ES-I3 (cell line): ENCODE data around the gene HBG2.

Source experiments
- H3K36me3 ChIP-seq: 2 replicates; pipeline ENCODE4 v1.6.1; 2013; ENCODE audit warnings: mild to moderate bottlenecking, low read length, control low read depth, moderate library complexity; ENCODE audit not compliant: insufficient read depth
- H3K4me1 ChIP-seq: 2 replicates; pipeline ENCODE4 v1.6.1; 2013; ENCODE audit warnings: mild to moderate bottlenecking, control low read depth, low read length; ENCODE audit not compliant: insufficient read depth
- H3K9ac ChIP-seq: 2 replicates; pipeline ENCODE4 v1.6.1; 2013; ENCODE audit warnings: low read depth, mild to moderate bottlenecking, low read length, moderate library complexity
- H3K9me3 ChIP-seq: 2 replicates; pipeline ENCODE4 v1.6.1; 2013; ENCODE audit warnings: mild to moderate bottlenecking, low read length, moderate library complexity; ENCODE audit not compliant: control insufficient read depth, insufficient read depth

The HBG2 gene

DNA sequence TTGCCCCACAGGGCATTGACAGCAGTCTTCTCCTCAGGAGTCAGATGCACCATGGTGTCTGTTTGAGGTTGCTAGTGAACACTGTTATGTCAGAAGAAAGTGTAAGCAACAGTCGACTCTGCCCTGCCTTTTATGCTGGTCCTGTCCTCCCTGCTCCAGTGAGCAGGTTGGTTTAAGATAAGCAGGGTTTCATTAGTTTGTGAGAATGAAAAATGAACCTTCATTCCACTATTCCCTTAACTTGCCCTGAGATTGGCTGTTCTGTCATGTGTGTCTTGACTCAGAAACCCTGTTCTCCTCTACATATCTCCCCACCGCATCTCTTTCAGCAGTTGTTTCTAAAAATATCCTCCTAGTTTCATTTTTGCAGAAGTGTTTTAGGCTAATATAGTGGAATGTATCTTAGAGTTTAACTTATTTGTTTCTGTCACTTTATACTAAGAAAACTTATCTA is 20.2 kb downstream of the HBG2 start, which contains the start of gene HBD:
HBD (minus strand) TSS at position 103 of the 454 bp plus-strand sequence; CDS start at position 53, 50 bp downstream.
- Histone ChIP-seq H3K4me1 (no peaks in the 10 kb centered on the region), H3K9ac (no peak within 1 kb of the TSS), H3K36me3 (no peaks in the 10 kb centered on the region), H3K9me3 (no peaks in the 10 kb centered on the region)

DNA sequence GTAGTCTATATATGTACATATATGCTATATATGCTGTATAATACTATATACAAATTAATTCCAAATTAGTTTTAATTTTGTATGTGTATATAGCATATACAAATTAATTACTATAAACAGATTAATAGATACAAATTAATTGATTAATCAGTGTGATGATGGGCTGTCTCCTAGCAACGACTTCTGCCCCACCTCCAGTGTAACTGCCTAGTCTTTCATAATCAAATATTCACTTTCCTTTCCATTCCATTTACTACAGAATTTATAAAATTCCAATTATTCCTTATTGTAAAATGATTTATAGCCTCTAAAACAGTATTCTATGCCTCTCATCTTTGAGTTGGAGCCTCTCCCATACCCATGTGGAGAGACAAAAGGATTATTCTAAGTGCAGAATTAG is 21.3 kb downstream of the HBG2 start:
- no peaks in the 10 kb centered on the region for H3K9me3 ChIP-seq
- H3K4me1 ChIP-seq = no peaks in the 10 kb centered on the region
- no peaks in the 10 kb centered on the region for H3K36me3 ChIP-seq
- H3K9ac ChIP-seq = no peak overlapping the region

- Histone ChIP-seq H3K9me3 (no peaks in the 10 kb centered on the region), H3K4me1 (no peaks in the 10 kb centered on the region), H3K9ac (no peak overlapping the region), H3K36me3 (no peaks in the 10 kb centered on the region)
Observed at GRCh38 chr11:5232821-5233220, 21.8 kb downstream of the HBG2 start.

GRCh38 chr11:5232176-5232575 is 22.4 kb downstream of the HBG2 start:
- Histone ChIP-seq H3K4me1 (no peaks in the 10 kb centered on the region), H3K9me3 (no peaks in the 10 kb centered on the region), H3K36me3 (no peaks in the 10 kb centered on the region), H3K9ac (no peak overlapping the region)

- H3K9me3 ChIP-seq = no peaks in the 10 kb centered on the region
- no peaks in the 10 kb centered on the region for H3K4me1 ChIP-seq
- H3K36me3 ChIP-seq = no peaks in the 10 kb centered on the region
- no peak overlapping the region for H3K9ac ChIP-seq
Observed at GRCh38 chr11:5231111-5231510, 23.5 kb downstream of the HBG2 start.

GRCh38 chr11:5230266-5230665 is 24.3 kb downstream of the HBG2 start:
- H3K4me1 ChIP-seq = no peaks in the 10 kb centered on the region
- H3K36me3 ChIP-seq = no peaks in the 10 kb centered on the region
- no peaks in the 10 kb centered on the region for H3K9me3 ChIP-seq
- no peak overlapping the region for H3K9ac ChIP-seq

DNA sequence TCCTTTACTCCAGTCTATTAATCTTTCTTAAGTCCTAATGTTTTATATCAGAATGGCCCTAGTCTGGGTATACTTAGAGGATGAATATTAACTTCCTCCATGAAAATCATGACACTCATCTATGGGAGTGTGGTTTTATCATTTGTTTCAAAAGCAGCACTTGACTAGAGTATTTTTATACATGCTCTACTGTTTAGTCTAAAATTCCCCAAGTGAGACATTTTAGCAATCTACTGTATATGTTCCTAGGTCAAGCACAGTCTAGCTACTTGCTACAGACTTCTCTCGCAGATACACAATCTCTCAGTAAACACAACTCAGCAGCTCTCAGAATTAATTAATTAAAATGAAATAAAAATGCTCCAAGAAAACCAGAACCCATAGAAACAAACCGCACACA is 24.8 kb downstream of the HBG2 start:
- Histone ChIP-seq H3K4me1 (no peaks in the 10 kb centered on the region), H3K36me3 (no peaks in the 10 kb centered on the region), H3K9ac (no peak overlapping the region), H3K9me3 (no peaks in the 10 kb centered on the region)

GRCh38 chr11:5229356-5229755 is 25.2 kb downstream of the HBG2 start:
- H3K9me3 ChIP-seq = no peaks in the 10 kb centered on the region
- no peak overlapping the region for H3K9ac ChIP-seq
- no peaks in the 10 kb centered on the region for H3K4me1 ChIP-seq
- H3K36me3 ChIP-seq = no peaks in the 10 kb centered on the region

- H3K4me1 ChIP-seq = no peaks in the 10 kb centered on the region
- H3K9ac ChIP-seq = no peak overlapping the region
- H3K9me3 ChIP-seq = no peaks in the 10 kb centered on the region
- H3K36me3 ChIP-seq = no peaks in the 10 kb centered on the region
Observed at GRCh38 chr11:5228124-5228523, 26.5 kb downstream of the HBG2 start.

GRCh38 chr11:5227681-5228080 is 26.9 kb downstream of the HBG2 start:
- Histone ChIP-seq H3K9ac (no peak overlapping the region), H3K9me3 (no peaks in the 10 kb centered on the region), H3K36me3 (no peaks in the 10 kb centered on the region), H3K4me1 (no peaks in the 10 kb centered on the region)

GRCh38 chr11:5226732-5227310 is 27.8 kb downstream of the HBG2 start, which contains the start of gene HBB:
Gene HBB (minus strand): TSS chr11:5227071. CDS start chr11:5227021, 50 bp downstream.
- Histone ChIP-seq H3K36me3 (no peaks in the 10 kb centered on the region), H3K9me3 (no peaks in the 10 kb centered on the region), H3K4me1 (no peaks in the 10 kb centered on the region), H3K9ac (no peak within 1 kb of the TSS)

DNA sequence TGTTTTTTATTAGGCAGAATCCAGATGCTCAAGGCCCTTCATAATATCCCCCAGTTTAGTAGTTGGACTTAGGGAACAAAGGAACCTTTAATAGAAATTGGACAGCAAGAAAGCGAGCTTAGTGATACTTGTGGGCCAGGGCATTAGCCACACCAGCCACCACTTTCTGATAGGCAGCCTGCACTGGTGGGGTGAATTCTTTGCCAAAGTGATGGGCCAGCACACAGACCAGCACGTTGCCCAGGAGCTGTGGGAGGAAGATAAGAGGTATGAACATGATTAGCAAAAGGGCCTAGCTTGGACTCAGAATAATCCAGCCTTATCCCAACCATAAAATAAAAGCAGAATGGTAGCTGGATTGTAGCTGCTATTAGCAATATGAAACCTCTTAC is 29.1 kb downstream of the HBG2 start:
- Histone ChIP-seq H3K4me1 (no peaks in the 10 kb centered on the region), H3K9me3 (no peaks in the 10 kb centered on the region; the same call in 1 of the 2 replicates), H3K36me3 (no peaks in the 10 kb centered on the region), H3K9ac (no peak overlapping the region)

- no peaks in the 10 kb centered on the region; the same call in 1 of the 2 replicates for H3K9me3 ChIP-seq
- no peak overlapping the region for H3K9ac ChIP-seq
- H3K36me3 ChIP-seq = no peaks in the 10 kb centered on the region
- no peaks in the 10 kb centered on the region for H3K4me1 ChIP-seq
Observed at GRCh38 chr11:5224538-5225479, 29.8 kb downstream of the HBG2 start.

DNA sequence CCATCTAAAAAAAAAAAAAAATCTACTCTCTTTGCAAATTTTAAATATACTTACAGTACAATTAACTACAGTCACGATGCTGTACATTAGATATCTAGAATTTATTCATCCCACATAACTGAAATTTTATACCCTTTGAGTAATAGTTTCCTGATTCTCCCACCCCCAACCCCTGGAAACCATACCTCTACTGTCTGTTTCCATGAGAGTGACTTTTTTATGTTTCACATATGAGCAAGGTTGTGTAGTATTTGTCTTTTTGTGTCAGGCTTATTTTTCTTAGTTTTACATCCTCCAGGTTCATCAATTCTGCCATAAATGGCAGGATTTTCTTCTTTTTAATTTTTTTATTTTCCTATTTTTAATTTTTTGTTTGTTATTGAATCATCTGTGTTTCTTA is 30.9 kb downstream of the HBG2 start:
- Histone ChIP-seq H3K9me3 (no peaks in the 10 kb centered on the region; the same call in 1 of the 2 replicates), H3K36me3 (no peaks in the 10 kb centered on the region), H3K4me1 (no peaks in the 10 kb centered on the region), H3K9ac (no peak overlapping the region)

GRCh38 chr11:5223146-5223545 is 31.4 kb downstream of the HBG2 start:
- no peaks in the 10 kb centered on the region for H3K36me3 ChIP-seq
- H3K9me3 ChIP-seq = no peaks in the 10 kb centered on the region; the same call in 1 of the 2 replicates
- H3K9ac ChIP-seq = no peak overlapping the region
- no peaks in the 10 kb centered on the region for H3K4me1 ChIP-seq
